ENCODE results near the gene HYCC2.
"Not testable (repeated sequence)": the region's sequence is repeated elsewhere in the genome, so short reads cannot be mapped to it uniquely, and the experiment has no call there.

The HYCC2 gene

DNA sequence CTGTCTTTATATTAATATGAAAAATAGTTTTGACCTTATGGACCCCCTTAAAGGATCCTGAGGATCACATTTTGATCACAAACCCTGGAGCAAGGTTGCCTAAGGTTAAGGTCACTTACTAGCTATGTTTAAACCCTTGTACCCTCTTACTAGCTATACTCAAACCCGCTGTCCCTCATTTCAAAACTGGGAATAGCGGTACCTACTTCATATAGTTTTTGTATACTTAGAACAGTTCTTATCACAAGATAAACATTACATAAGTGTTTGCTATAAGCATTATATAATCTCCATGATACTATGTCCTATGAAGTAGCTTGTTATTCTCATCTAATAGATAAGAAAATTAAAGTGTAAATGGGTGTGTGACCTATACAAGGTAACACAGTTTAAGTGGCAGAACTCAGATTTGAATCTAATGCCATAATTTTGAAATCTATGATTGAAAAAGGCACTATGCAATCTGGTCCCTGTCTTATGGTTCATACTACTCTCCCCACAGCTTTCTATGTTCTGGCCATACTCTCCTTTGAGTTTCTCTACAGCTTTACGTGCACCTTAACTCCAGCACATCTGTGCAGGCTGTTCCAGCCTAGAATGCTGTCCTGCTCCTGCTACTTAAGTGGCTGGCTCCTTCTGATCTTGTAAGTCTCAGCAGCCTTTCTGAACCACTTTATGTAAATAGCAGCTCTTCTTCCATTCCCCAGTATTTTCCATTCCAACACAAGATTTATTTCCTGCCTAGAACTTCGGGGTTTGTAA is 30.4 kb downstream of the HYCC2 start:
- H3K36me3 ChIP-seq (ENCODE audit: control insufficient read depth, insufficient read depth, low read length) = peaks cover 5% of the 10 kb centered on the region; the same call in 1 of the 2 replicates
- no peaks in the 10 kb centered on the region for H3K27me3 ChIP-seq (ENCODE audit: control insufficient read depth, insufficient read depth, low read length)
- H3K4me3 ChIP-seq (ENCODE audit: low read depth, low read length) = no peak overlapping the region
- H3K9ac ChIP-seq (ENCODE audit: low read length) = no peak overlapping the region
- no peak overlapping the region for H3K27ac ChIP-seq (ENCODE audit: low read depth, low read length)
- no peaks in the 10 kb centered on the region for H3K4me1 ChIP-seq (ENCODE audit: control insufficient read depth, insufficient read depth, low read length)
- no peaks in the 10 kb centered on the region for H3K9me3 ChIP-seq (ENCODE audit: control insufficient read depth, insufficient read depth, low read depth, low read length)

DNA sequence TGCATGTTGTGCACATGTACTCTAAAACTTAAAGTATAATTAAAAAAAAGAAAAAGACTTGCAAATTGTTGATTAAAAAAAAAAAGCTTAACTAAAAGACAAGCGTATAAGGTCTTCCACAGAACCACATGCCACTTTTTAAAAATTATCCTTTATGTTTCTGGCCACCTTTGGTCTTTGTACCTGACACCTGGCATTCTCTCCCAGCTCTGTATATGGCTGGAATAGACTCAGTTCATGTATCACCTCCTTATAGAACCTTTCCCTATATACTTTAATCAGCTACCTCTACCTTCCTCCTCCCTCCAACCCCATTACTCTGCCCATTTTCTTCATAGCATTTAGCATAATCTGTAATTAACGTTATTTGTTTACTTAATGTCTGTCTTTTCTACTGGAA is 32.6 kb downstream of the HYCC2 start:
- Histone ChIP-seq H3K9ac (ENCODE audit: low read length) (no peak overlapping the region), H3K27ac (ENCODE audit: low read depth, low read length) (no peak overlapping the region), H3K4me1 (ENCODE audit: control insufficient read depth, insufficient read depth, low read length) (no peaks in the 10 kb centered on the region), H3K27me3 (ENCODE audit: control insufficient read depth, insufficient read depth, low read length) (no peaks in the 10 kb centered on the region), H3K4me3 (ENCODE audit: low read depth, low read length) (no peak overlapping the region), H3K36me3 (ENCODE audit: control insufficient read depth, insufficient read depth, low read length) (no peaks in the 10 kb centered on the region), H3K9me3 (ENCODE audit: control insufficient read depth, insufficient read depth, low read depth, low read length) (no peaks in the 10 kb centered on the region)

DNA sequence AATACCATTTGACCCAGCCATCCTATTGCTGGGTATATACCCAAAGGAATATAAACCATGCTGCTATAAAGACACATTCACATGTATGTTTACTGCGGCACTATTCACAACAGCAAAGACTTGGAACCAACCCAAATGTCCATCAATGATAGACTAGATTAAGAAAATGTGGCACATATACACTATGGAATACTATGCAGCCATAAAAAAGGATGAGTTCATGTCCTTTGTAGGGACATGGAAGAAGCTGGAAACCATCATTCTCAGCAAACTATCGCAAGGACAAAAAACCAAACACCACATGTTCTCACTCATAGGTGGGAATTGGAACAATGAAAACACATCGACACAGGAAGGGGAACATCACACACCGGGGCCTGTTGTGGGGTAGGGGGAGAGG is 33.1 kb downstream of the HYCC2 start:
- not testable (repeated sequence) for H3K4me3 ChIP-seq (ENCODE audit: low read depth, low read length); H3K36me3 ChIP-seq (ENCODE audit: control insufficient read depth, insufficient read depth, low read length); H3K27me3 ChIP-seq (ENCODE audit: control insufficient read depth, insufficient read depth, low read length); H3K4me1 ChIP-seq (ENCODE audit: control insufficient read depth, insufficient read depth, low read length); H3K27ac ChIP-seq (ENCODE audit: low read depth, low read length); H3K9me3 ChIP-seq (ENCODE audit: control insufficient read depth, insufficient read depth, low read depth, low read length); H3K9ac ChIP-seq (ENCODE audit: low read length)

DNA sequence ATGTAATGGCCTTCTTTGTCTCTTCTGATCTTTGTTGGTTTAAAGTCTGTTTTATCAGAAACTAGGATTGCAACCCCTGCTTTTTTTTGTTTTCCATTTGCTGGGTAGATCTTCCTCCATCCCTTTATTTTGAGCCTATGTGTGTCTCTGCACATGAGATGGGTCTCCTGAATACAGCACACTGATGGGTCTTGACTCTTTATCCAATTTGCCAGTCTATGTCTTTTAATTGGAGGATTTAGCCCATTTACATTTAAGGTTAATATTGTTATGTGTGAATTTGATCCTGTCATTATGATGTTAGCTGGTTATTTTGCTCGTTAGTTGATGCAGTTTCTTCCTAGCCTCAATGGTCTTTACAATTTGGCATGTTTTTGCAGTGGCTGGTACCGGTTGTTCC is 37.1 kb downstream of the HYCC2 start:
- H3K9me3 ChIP-seq (ENCODE audit: control insufficient read depth, insufficient read depth, low read depth, low read length); H3K36me3 ChIP-seq (ENCODE audit: control insufficient read depth, insufficient read depth, low read length); H3K4me3 ChIP-seq (ENCODE audit: low read depth, low read length); H3K9ac ChIP-seq (ENCODE audit: low read length); H3K27me3 ChIP-seq (ENCODE audit: control insufficient read depth, insufficient read depth, low read length); H3K4me1 ChIP-seq (ENCODE audit: control insufficient read depth, insufficient read depth, low read length); H3K27ac ChIP-seq (ENCODE audit: low read depth, low read length): not testable (repeated sequence)

DNA sequence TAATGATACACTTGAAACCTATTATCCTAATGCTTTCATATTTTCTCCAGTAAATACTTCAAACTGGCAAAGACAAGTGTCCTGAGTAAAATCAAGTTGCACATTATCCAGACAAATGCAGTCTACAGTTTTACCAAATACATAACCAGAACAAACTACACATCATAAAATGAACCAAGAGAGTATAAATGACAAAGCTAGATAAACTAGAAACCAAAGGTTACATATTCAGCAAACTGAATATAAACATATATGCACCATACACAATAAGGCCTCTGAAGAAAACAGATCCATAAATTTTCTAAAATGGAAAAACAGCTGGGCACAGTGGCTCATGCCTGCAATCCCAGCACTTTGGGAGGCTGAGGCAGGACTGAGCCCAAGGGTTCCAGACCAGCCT is 47.0 kb downstream of the HYCC2 start:
- H3K4me1 ChIP-seq (ENCODE audit: control insufficient read depth, insufficient read depth, low read length) = no peaks in the 10 kb centered on the region
- no peaks in the 10 kb centered on the region for H3K36me3 ChIP-seq (ENCODE audit: control insufficient read depth, insufficient read depth, low read length)
- H3K9me3 ChIP-seq (ENCODE audit: control insufficient read depth, insufficient read depth, low read depth, low read length) = no peaks in the 10 kb centered on the region; the same call in 1 of the 2 replicates
- no peak overlapping the region for H3K27ac ChIP-seq (ENCODE audit: low read depth, low read length)
- no peak overlapping the region for H3K4me3 ChIP-seq (ENCODE audit: low read depth, low read length)
- H3K27me3 ChIP-seq (ENCODE audit: control insufficient read depth, insufficient read depth, low read length) = no peaks in the 10 kb centered on the region
- no peak overlapping the region for H3K9ac ChIP-seq (ENCODE audit: low read length)

DNA sequence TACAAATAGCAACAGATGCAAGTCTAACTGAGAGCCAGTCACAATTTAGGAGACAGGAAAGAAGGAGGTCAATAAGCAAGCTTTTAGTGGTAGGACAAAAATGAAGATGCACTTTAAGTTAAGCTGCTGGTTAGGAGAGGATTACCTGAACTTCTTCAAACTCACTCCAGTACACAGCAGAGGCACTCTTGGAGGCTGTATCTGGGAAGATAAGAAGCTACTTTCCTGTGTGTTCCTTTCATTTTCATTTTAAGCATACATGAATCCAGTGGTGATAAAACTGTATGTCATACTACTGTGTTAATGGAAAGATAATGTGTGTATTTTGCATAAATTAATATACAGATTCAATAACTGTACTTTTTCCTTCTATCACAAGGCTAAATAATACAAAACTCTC is 49.6 kb downstream of the HYCC2 start:
- H3K4me3 ChIP-seq (ENCODE audit: low read depth, low read length) = no peak overlapping the region
- no peaks in the 10 kb centered on the region for H3K9me3 ChIP-seq (ENCODE audit: control insufficient read depth, insufficient read depth, low read depth, low read length)
- H3K9ac ChIP-seq (ENCODE audit: low read length) = no peak overlapping the region
- no peak overlapping the region for H3K27ac ChIP-seq (ENCODE audit: low read depth, low read length)
- H3K36me3 ChIP-seq (ENCODE audit: control insufficient read depth, insufficient read depth, low read length) = no peaks in the 10 kb centered on the region
- no peaks in the 10 kb centered on the region for H3K4me1 ChIP-seq (ENCODE audit: control insufficient read depth, insufficient read depth, low read length)
- no peaks in the 10 kb centered on the region for H3K27me3 ChIP-seq (ENCODE audit: control insufficient read depth, insufficient read depth, low read length)
